Measurements from ENCODE around the gene MPP2. TPM values are rescaled to one million over a fixed set of nuclear protein-coding genes. Genes with fewer than 3 reads are reported as not detected.

MPP2 gene
- total and polyA plus RNA-seq, 9 of the 15 experiments (the other 6 are each of a cell fraction or from before 2014, with no cell fraction given): 0.04 to 1.0 (median 0.24) TPM

DNA sequence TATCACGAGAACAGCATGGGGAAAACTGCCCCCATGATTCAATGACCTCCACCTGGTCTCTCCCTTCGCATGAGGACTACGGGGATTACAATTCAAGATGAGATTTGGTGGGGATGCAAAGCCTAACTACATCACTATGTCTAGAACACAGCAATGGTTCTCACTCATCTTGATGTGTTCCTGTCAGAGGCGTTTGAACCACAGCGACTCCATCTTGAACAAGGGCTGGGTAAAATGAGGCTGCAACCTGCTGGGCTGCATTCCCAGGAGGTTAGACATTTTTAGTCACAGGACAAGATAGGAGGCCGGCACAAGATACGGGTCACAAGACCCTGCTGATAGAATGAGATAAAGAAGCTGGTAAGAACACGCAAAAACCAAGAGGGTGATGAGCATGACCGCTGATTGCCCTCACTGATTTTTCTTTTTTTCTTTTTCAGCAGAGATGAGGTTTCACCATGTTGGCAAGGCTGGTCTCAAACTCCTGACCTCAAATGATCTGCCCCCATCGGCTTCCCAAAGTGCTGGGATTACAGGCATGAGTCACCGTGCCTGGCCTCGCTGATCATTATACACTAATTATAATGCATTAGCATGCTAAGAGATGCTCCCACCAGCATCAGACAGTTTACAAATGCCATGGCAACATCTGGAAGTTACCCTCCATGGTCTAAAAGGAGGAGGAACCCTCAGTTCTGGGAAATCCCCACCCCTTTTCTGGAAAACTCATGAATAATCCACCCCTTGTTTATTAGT, 37.9 kb upstream of the MPP2 start (continued):
- TF ChIP-seq, protein P1, sequence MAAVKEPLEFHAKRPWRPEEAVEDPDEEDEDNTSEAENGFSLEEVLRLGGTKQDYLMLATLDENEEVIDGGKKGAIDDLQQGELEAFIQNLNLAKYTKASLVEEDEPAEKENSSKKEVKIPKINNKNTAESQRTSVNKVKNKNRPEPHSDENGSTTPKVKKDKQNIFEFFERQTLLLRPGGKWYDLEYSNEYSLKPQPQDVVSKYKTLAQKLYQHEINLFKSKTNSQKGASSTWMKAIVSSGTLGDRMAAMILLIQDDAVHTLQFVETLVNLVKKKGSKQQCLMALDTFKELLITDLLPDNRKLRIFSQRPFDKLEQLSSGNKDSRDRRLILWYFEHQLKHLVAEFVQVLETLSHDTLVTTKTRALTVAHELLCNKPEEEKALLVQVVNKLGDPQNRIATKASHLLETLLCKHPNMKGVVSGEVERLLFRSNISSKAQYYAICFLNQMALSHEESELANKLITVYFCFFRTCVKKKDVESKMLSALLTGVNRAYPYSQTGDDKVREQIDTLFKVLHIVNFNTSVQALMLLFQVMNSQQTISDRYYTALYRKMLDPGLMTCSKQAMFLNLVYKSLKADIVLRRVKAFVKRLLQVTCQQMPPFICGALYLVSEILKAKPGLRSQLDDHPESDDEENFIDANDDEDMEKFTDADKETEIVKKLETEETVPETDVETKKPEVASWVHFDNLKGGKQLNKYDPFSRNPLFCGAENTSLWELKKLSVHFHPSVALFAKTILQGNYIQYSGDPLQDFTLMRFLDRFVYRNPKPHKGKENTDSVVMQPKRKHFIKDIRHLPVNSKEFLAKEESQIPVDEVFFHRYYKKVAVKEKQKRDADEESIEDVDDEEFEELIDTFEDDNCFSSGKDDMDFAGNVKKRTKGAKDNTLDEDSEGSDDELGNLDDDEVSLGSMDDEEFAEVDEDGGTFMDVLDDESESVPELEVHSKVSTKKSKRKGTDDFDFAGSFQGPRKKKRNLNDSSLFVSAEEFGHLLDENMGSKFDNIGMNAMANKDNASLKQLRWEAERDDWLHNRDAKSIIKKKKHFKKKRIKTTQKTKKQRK (IDR thresholded peaks at IDR 0.05; ENCODE audit: borderline replicate concordance, low read depth, low read length): no peak
- peak; percentile 77 for TF ChIP-seq ZNF354B (CRISPR knock-in tag; IDR thresholded peaks at IDR 0.05)
- TF ChIP-seq, protein P2, sequence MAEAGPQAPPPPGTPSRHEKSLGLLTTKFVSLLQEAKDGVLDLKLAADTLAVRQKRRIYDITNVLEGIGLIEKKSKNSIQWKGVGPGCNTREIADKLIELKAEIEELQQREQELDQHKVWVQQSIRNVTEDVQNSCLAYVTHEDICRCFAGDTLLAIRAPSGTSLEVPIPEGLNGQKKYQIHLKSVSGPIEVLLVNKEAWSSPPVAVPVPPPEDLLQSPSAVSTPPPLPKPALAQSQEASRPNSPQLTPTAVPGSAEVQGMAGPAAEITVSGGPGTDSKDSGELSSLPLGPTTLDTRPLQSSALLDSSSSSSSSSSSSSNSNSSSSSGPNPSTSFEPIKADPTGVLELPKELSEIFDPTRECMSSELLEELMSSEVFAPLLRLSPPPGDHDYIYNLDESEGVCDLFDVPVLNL (CRISPR knock-in tag; IDR thresholded peaks at IDR 0.05; ENCODE audit: low read depth): no peak
- TF ChIP-seq ZNF384 (IDR thresholded peaks at IDR 0.05; ENCODE audit: low read depth, low read length): no peak
- TF ChIP-seq HDAC8 (tag; IDR thresholded peaks at IDR 0.05): peak; percentile 73
- no peak for TF ChIP-seq XRCC3 (IDR thresholded peaks at IDR 0.05)
- TF ChIP-seq MAFG (tag; conservative IDR thresholded peaks at IDR 0.05): no peak; the same call in 1 of the 2 replicates
- TF ChIP-seq, protein P3, sequence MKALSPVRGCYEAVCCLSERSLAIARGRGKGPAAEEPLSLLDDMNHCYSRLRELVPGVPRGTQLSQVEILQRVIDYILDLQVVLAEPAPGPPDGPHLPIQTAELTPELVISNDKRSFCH (CRISPR knock-in tag; IDR thresholded peaks at IDR 0.05): no peak
- TF ChIP-seq, protein P3 (tag; IDR thresholded peaks at IDR 0.05): peak; percentile 77; the same call in 1 of the 2 replicates
- TF ChIP-seq, protein P4, sequence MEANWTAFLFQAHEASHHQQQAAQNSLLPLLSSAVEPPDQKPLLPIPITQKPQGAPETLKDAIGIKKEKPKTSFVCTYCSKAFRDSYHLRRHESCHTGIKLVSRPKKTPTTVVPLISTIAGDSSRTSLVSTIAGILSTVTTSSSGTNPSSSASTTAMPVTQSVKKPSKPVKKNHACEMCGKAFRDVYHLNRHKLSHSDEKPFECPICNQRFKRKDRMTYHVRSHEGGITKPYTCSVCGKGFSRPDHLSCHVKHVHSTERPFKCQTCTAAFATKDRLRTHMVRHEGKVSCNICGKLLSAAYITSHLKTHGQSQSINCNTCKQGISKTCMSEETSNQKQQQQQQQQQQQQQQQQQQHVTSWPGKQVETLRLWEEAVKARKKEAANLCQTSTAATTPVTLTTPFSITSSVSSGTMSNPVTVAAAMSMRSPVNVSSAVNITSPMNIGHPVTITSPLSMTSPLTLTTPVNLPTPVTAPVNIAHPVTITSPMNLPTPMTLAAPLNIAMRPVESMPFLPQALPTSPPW (CRISPR knock-in tag; IDR thresholded peaks at IDR 0.05): no peak
- TF ChIP-seq PHF21A (IDR thresholded peaks at IDR 0.05; ENCODE audit: borderline replicate concordance, low read depth): no peak
- TF ChIP-seq BCOR (IDR thresholded peaks at IDR 0.05): no peak
- TF ChIP-seq ZNF140 (CRISPR knock-in tag; IDR thresholded peaks at IDR 0.05): no peak
- TF ChIP-seq ZNF717 (CRISPR knock-in tag; IDR thresholded peaks at IDR 0.05): no peak
- no peak for TF ChIP-seq ZBTB1 (CRISPR knock-in tag; IDR thresholded peaks at IDR 0.05; ENCODE audit: borderline replicate concordance, low read depth)
- TF ChIP-seq, protein P5, sequence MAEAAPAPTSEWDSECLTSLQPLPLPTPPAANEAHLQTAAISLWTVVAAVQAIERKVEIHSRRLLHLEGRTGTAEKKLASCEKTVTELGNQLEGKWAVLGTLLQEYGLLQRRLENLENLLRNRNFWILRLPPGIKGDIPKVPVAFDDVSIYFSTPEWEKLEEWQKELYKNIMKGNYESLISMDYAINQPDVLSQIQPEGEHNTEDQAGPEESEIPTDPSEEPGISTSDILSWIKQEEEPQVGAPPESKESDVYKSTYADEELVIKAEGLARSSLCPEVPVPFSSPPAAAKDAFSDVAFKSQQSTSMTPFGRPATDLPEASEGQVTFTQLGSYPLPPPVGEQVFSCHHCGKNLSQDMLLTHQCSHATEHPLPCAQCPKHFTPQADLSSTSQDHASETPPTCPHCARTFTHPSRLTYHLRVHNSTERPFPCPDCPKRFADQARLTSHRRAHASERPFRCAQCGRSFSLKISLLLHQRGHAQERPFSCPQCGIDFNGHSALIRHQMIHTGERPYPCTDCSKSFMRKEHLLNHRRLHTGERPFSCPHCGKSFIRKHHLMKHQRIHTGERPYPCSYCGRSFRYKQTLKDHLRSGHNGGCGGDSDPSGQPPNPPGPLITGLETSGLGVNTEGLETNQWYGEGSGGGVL (CRISPR knock-in tag; IDR thresholded peaks at IDR 0.05): no peak
- 0 out of 2 replicates have a peak, but pooled peaks have one; percentile 35 for TF ChIP-seq ADNP (tag; IDR thresholded peaks at IDR 0.05)
- TF ChIP-seq ETV1 (tag; conservative IDR thresholded peaks at IDR 0.05; ENCODE audit: low read depth): peak; percentile 24; the same call in 1 of the 2 replicates

All from K562 (cell line).